ENCODE data around the gene CACFD1.

CACFD1 gene

GRCh38 chr9:133459476-133460404 lies at the start of gene CACFD1:
CACFD1 (plus strand) TSS chr9:133459978; CDS start chr9:133460067, 89 bp downstream.
- DNase-seq: peak; percentile 99

DNA sequence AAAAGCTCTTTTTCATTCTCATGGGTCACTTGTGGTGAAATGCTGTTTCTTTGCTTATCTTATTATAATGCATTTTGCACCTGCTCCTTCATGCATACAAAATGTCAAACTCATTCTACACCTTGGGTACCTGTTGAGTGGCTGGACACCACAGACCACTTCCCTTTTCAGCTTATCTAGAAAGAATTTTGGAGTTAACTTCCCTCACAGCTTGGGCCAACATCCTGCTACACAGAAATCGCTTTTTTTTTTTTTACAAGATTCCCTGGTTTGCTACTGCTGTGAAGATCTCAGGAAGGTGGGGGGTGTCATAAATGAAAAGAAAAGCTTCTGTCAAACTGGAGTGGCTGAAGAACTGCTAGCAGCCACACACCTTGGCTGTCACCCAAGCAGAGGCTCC lies 44.6 kb upstream of the CACFD1 start:
- no peak for DNase-seq

DNA sequence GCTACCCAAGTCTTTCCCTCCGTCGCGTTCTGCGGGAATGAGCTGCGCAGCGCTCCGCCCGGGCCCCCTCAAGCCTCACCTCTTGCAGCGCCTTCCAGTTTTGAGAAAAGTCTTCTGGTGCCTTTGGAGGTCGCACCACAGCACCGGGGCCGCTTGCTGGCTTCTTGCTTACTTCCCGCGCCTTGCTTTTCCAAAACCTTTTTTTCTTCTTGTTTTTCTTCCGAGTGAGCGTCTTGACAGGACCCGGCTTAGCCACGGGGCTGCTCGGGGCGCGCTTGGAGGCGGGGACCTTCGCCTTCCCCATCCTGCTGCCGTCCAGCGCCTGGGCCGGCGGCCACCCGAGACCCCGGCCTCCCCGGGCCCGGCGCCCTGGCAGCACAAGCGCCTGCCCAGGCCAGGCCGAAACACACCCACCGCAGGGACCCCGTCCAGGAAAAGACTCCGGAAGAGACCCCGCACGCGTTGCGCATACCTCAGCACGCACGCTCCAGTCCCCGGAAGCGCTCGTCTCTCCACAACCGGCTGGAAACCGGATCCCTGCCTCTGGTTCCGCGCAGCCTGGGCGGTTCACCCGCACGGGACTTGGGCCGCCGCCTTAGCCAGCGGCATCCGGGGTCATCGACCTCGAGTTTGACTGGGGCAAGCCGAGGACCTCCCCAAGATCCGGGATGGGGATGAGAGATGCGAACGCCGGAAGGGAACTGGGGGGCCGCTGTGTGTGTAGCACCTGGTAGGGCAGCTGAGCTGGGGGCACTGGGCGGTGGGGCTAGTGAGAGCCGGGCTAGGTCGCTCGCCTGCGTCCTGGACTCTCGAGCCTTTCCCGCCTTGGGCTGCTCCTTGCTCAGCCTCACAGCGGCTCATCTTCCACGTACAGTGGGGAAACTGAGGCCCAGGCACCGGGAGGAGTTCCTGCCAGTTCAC lies 42.0 kb upstream of the CACFD1 start, which contains the start of gene REXO4:
Gene REXO4 (minus strand): TSS at position 470 of the 921 bp plus-strand sequence. CDS start 166 bp downstream, at position 304.
- peak; percentile 87 for DNase-seq

DNA sequence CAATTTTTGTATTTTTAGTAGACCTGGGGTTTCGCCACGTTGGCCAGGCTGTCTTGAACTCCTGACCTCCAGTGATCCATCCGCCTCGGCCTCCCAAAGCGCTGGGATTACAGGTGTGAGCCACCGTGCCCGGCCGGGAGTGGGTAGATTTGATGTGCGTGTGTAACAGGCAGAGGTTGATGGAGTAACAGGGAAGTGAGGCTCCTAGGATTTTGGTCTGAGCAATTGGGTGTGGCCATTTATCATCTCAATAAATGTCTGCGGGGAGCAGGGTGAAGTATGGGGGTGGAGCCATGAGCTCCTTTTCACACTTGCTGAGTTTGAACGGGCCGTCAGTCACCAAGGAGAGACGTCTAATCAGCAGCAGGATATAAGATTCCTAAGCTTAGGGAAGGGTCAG lies 40.8 kb upstream of the CACFD1 start:
- DNase-seq: no peak

- DNase-seq: no peak
These were observed 39.4 kb upstream of the CACFD1 start for GRCh38 chr9:133420392-133420827.

GRCh38 chr9:133421615-133422542 lies 37.9 kb upstream of the CACFD1 start, which contains the start of gene ADAMTS13:
ADAMTS13 (plus strand) TSS chr9:133422367; CDS start chr9:133422444, 77 bp downstream.
- DNase-seq: no peak

DNA sequence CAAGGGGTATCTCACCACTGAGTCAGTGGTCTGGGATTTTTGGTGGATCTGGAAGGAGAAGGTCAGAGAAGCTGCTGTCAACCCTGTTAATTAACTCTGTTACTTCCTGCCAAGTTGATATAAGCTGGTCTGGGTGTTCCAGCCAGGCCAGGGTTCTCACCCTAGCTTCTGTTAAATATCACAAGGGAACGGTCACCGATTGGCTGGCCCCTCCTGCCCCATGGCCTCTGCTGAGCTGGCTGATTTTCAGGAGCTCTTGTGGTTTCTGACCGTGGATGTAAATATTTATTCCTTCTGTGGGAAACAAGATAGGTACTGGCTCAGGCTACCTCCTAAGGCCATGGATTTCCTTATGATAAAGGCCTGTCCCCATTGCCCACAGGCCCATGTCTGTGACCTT lies 36.6 kb upstream of the CACFD1 start:
- DNase-seq: no peak

- DNase-seq: no peak
These were observed 35.6 kb upstream of the CACFD1 start for GRCh38 chr9:133424187-133424586.

- no peak for DNase-seq
These were observed 34.6 kb upstream of the CACFD1 start for GRCh38 chr9:133425049-133425632.

GRCh38 chr9:133426011-133426410 lies 33.8 kb upstream of the CACFD1 start:
- peak; percentile 9 for DNase-seq

DNA sequence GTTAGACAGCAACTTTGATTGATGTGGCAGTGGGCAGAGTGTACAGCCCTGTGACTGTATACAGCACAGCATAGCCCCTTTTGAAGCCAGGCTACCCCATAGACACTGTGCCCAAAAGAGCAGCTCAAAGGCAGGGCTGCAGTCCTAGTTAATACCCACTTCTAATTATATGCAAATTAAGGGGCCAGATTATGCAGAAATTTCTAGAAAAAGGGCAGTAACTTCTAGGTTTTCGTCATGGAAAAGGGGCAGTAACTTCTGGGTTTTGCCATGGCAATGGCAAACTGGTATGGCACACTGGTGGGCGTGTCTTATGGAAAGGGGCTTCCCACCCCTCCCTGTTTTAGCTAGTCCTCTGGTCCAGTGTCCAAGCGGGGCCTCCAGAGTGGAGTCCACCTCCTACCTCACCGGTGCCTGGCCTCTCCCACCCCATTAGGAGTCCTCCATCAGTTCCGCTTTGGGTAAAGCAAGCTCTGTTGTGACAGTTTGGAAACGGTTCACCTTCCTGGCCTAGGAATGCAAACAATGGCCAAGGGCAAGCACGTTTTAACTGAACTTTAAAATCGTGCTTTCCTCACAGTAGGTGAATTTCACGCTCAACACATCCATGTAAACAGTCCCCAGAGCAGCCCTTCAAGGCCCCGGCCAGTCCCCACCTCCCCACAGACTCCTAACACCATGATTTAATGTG lies 32.0 kb upstream of the CACFD1 start:
- no peak for DNase-seq

- DNase-seq: peak; percentile 61
These were observed 31.1 kb upstream of the CACFD1 start for GRCh38 chr9:133428617-133429101.

DNA sequence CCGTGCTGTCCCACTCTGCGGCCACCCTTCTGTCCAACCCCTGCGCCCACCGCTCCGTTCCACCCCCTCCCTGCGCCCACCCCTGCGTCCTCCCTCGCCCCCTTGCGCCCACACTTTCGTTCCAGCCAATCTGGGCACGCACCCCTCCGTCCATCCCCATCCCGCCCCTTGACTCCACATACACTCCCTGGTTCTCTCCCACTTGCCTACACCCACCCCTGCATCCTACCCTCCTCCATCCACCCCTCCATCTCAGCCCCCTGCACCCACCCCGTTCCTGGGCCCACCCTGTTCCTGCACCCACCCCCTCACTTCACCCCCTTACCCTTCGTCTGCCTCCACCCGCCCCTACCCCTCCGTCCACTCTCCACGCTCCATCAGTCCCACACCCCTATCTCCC lies 30.6 kb upstream of the CACFD1 start:
- DNase-seq: no peak

- no peak for DNase-seq
These were observed 30.1 kb upstream of the CACFD1 start for GRCh38 chr9:133429641-133430161.

DNA sequence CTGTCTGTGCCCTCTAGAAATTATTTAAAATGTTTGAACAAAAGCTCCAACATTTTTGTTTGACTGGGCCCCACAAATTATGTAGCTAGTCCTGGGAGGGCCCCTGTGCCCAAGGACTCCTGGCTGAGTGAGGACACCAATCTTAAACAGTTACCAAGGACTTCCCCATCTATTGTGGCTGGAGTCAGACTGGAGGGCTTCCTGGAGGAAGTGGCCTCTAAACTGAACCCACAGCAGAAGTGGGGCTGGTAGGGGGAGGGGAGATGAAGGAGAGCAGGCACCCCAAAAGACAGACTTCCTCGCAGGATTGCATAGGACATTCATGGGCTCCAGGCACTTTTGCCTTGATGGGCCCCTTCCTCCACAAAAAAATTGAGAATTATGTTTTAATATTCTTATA lies 29.5 kb upstream of the CACFD1 start:
- no peak for DNase-seq

DNA sequence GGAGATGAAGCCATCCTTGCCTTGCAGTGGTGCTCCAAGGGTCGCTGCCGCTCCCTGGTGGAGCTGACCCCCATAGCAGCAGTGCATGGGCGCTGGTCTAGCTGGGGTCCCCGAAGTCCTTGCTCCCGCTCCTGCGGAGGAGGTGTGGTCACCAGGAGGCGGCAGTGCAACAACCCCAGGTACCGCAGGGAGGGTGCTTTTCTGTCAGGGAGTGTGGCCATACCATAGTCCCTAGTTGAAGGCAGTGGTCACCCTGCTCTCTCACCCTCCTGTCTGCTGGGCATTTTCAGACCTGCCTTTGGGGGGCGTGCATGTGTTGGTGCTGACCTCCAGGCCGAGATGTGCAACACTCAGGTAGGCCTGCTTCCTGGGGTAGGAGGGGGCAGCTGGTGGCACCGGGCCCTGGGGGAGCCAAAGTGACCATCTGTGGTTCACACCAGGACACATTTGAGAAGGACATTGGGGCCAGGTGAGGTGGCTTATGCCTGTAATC lies 26.4 kb upstream of the CACFD1 start:
- DNase-seq: no peak

GRCh38 chr9:133436681-133437080 lies 23.1 kb upstream of the CACFD1 start:
- no peak for DNase-seq

DNA sequence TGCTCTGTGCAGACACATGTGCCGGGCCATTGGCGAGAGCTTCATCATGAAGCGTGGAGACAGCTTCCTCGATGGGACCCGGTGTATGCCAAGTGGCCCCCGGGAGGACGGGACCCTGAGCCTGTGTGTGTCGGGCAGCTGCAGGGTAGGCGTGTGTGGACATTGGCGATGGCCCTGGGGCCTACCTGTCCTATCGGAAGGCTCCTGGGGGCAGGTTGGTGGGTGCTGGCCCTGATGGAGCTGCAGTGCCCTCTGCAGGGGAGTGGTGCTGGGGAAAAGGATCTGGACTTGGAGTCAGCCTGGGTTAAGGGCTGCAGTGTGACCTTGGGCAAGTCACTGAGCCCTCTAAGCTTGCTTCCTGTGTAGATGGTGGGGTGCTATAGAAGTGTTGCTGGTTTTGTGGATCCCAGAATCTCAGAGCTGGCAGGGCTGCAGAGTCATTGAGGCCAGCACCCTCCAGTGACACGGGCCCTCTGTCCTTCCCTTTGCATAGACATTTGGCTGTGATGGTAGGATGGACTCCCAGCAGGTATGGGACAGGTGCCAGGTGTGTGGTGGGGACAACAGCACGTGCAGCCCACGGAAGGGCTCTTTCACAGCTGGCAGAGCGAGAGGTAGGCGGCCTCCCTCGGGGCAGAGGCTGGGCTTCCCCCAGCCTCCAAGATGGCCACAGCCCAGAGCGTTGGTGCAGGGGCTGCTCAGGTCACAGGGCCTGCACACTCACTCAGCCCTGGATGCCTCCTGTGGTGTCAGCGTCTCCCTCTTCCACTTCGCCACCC lies 21.8 kb upstream of the CACFD1 start:
- no peak for DNase-seq

GRCh38 chr9:133439337-133439736 lies 20.4 kb upstream of the CACFD1 start:
- DNase-seq: no peak

DNA sequence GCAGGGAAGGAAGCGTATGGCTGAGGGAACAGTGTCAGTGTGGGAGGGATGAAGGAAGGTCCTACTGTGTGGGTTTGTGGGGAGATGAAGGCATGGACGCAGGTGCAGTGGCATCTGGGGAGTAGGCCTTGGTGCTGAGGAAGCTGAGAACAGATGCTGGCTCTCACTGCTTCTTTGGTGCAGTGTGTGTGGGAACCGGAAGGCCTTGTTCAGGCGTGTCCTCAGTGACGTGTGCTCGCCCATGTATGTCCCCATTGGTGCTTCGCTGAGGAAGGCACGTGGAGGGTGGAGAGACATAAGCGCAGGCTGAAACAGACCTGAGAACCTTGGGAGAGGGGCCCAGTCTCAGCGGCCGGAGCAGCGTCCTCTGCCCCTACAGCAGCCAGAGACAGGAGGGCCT lies 18.9 kb upstream of the CACFD1 start:
- DNase-seq: no peak

All from NCI-H774 (cell line).